Measurements from ENCODE around the gene TAF1C. TPM values are rescaled to one million over a fixed set of nuclear protein-coding genes. Genes with fewer than 3 reads are reported as not detected.
"Not testable (repeated sequence)": the region's sequence is repeated elsewhere in the genome, so short reads cannot be mapped to it uniquely, and the experiment has no call there.

TAF1C gene
- total and polyA plus RNA-seq, 2 of the 8 experiments (the other 6 are each of a cell fraction or from before 2014, with no cell fraction given) = 44.6 to 63.8 TPM

DNA sequence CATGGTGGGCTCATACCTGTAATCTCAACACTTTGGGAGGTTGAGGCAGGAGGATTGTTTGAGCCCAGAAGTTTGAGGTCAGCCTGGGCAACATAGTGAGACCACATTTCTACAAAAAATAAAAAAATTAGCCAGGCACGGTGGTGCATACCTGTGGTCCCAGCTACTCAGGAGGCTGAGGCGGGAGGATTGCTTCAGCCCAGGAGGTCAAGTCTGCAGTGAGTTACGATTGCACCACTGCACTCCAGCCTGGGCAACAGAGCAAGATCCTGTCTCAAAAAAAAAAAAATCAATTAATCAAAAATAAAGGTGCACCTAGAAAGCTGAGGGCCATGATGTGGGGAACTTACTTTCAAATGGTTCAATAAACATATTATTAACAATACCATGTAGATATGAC lies 29.3 kb upstream of the TAF1C start:
- H3K14ac ChIP-seq (ENCODE audit: insufficient read length); DNase-seq (ENCODE audit: low read depth in 1 of 2, low spot score in 2 of 2); H2BK5ac ChIP-seq (ENCODE audit: low read depth, low read length); H4K5ac ChIP-seq (ENCODE audit: insufficient read length, low read depth, low read length); H3K56ac ChIP-seq (replicated peaks; ENCODE audit: insufficient read length, low read depth, low read length); FAIRE-seq; H3K9me3 ChIP-seq (ENCODE audit: insufficient read depth in 2 of 2, low read depth in 1 of 2, low read length in 1 of 2); H3K4ac ChIP-seq (replicated peaks; ENCODE audit: insufficient read length, low read depth, low read length); H4K20me1 ChIP-seq (replicated peaks in 1 of 2; ENCODE audit: control insufficient read depth in 1 of 2, insufficient read depth in 2 of 2, low read length in 2 of 2); H4K8ac ChIP-seq (ENCODE audit: extremely low read depth, insufficient read depth, low read length); H4K91ac ChIP-seq (replicated peaks; ENCODE audit: insufficient read length, low read length); H3K27me3 ChIP-seq (replicated peaks in 1 of 4; ENCODE audit: control insufficient read depth in 3 of 4, extremely low read depth in 1 of 4, insufficient read depth in 3 of 4, low read length in 3 of 4); H2AK5ac ChIP-seq (ENCODE audit: low read depth, low read length); H2BK15ac ChIP-seq (ENCODE audit: low read length); H3K18ac ChIP-seq (ENCODE audit: extremely low read depth, low read length); H3K4me2 ChIP-seq (ENCODE audit: insufficient read depth in 1 of 2, low read depth in 2 of 2, low read length in 2 of 2); H2BK120ac ChIP-seq (replicated peaks; ENCODE audit: low read depth, low read length); POLR2A ChIA-PET (ENCODE audit: partially characterized antibody); H3K23me2 ChIP-seq (ENCODE audit: low read depth, low read length); H3K23ac ChIP-seq (ENCODE audit: insufficient read length); H2BK12ac ChIP-seq (ENCODE audit: low read depth, low read length); H2AFZ ChIP-seq (ENCODE audit: low read length); H2BK20ac ChIP-seq (ENCODE audit: low read length); H3K9ac ChIP-seq (replicated peaks in 1 of 4; ENCODE audit: extremely low read depth in 1 of 4, low read depth in 3 of 4, low read length in 3 of 4); H3K79me2 ChIP-seq (ENCODE audit: control insufficient read depth in 1 of 2, insufficient read depth in 2 of 2, low read length in 2 of 2); H3K4me3 ChIP-seq (ENCODE audit: extremely low read depth in 1 of 4, insufficient read depth in 2 of 4, low read depth in 3 of 4, low read length in 4 of 4); H3K79me1 ChIP-seq (ENCODE audit: low read depth, low read length); H3K27ac ChIP-seq (ENCODE audit: low read depth, low read length); H3K4me1 ChIP-seq (replicated peaks in 1 of 4; ENCODE audit: control insufficient read depth in 3 of 4, insufficient read depth in 4 of 4, low read length in 3 of 4); H3K36me3 ChIP-seq (ENCODE audit: control insufficient read depth in 2 of 4, insufficient read depth in 4 of 4, low read length in 3 of 4): not testable (repeated sequence)
- CTCF ChIA-PET (ENCODE audit: partially characterized antibody) = interaction anchor here (0.6 to 1.3 kb wide), 2 partner anchors 10 to 24 kb away, joined by 3 to 4 read pairs; no protein-coding TSS in a partner anchor
- 88% methylated on average over 3 of the region's 3 CpGs; no CpG with 5 or more reads in 1 of the 2 experiments for WGBS, 2 experiments (ENCODE audit: extremely low coverage in 1 of 2, insufficient coverage in 1 of 2, insufficient read length in 1 of 2, insufficient replicate concordance in 2 of 2, low coverage in 1 of 2, low lambda C conversion rate in 2 of 2, missing lambda C conversion rate in 1 of 2)
